Activated naive CD4-positive, alpha-beta T cell treated with anti-CD3 and anti-CD28 coated beads, Interleukin-2, amount 50 U/mL, for 24 hours (primary cell): Measurements from ENCODE around the gene ZNF837.
"Not testable (repeated sequence)": the region's sequence is repeated elsewhere in the genome, so short reads cannot be mapped to it uniquely, and the experiment has no call there.

Source experiments
- H3K27ac Mint-ChIP-seq: one replicate; pipeline ENCODE4 v1.8.0; 2021; ENCODE audit warnings: mild to moderate bottlenecking, mixed read lengths
- H3K27me3 Mint-ChIP-seq: one replicate; pipeline ENCODE4 v1.8.0; 2021; ENCODE audit warnings: mixed read lengths
- H3K36me3 Mint-ChIP-seq: one replicate; pipeline ENCODE4 v1.8.0; 2021; ENCODE audit warnings: mixed read lengths
- H3K4me1 Mint-ChIP-seq: one replicate; pipeline ENCODE4 v1.8.0; 2021; ENCODE audit warnings: mixed read lengths
- H3K4me3 Mint-ChIP-seq: one replicate; pipeline ENCODE4 v1.8.0; 2021; ENCODE audit warnings: mild to moderate bottlenecking, mixed read lengths
- H3K9me3 Mint-ChIP-seq: one replicate; pipeline ENCODE4 v1.8.0; 2021; ENCODE audit warnings: mixed read lengths

Gene ZNF837

GRCh38 chr19:58385891-58386575, 5.2 kb upstream of the ZNF837 start:
- Mint-ChIP-seq H3K36me3 (peaks cover 16% of the 10 kb centered on the region), H3K4me1 (peaks cover 38% of the 10 kb centered on the region), H3K27me3 (no peaks in the 10 kb centered on the region), H3K27ac (peak overlapping the region; percentile 99), H3K9me3 (no peaks in the 10 kb centered on the region), H3K4me3 (peak overlapping the region; percentile 96)

- Mint-ChIP-seq H3K9me3 (no peaks in the 10 kb centered on the region), H3K36me3 (peaks cover 13% of the 10 kb centered on the region), H3K4me3 (peak overlapping the region; percentile 96), H3K27ac (peak overlapping the region; percentile 99), H3K4me1 (peaks cover 33% of the 10 kb centered on the region), H3K27me3 (no peaks in the 10 kb centered on the region)
Observed at GRCh38 chr19:58385313-58385890, 4.6 kb upstream of the ZNF837 start.

- Mint-ChIP-seq H3K4me3 (peak overlapping the region; percentile 36), H3K36me3 (peaks cover 6% of the 10 kb centered on the region), H3K4me1 (peaks cover 31% of the 10 kb centered on the region), H3K9me3 (no peaks in the 10 kb centered on the region), H3K27ac (no peak overlapping the region), H3K27me3 (no peaks in the 10 kb centered on the region)
Observed at GRCh38 chr19:58382997-58383603, 2.3 kb upstream of the ZNF837 start.

- H3K9me3 Mint-ChIP-seq = no peaks in the 10 kb centered on the region
- H3K27ac Mint-ChIP-seq = peak overlapping the region; percentile 93
- no peaks in the 10 kb centered on the region for H3K27me3 Mint-ChIP-seq
- H3K4me1 Mint-ChIP-seq = peaks cover 27% of the 10 kb centered on the region
- no peaks in the 10 kb centered on the region for H3K36me3 Mint-ChIP-seq
- peak overlapping the region; percentile 95 for H3K4me3 Mint-ChIP-seq
Observed at GRCh38 chr19:58381460-58382212, 806 bp upstream of the ZNF837 start.

- H3K36me3 Mint-ChIP-seq = no peaks in the 10 kb centered on the region
- no peaks in the 10 kb centered on the region for H3K27me3 Mint-ChIP-seq
- peak overlapping the region; percentile 95 for H3K4me3 Mint-ChIP-seq
- no peaks in the 10 kb centered on the region for H3K9me3 Mint-ChIP-seq
- H3K4me1 Mint-ChIP-seq = peaks cover 20% of the 10 kb centered on the region
- H3K27ac Mint-ChIP-seq = peak overlapping the region; percentile 97
Observed at GRCh38 chr19:58380037-58380661, 681 bp downstream of the ZNF837 start.

GRCh38 chr19:58379246-58379645, 1.6 kb downstream of the ZNF837 start:
- H3K4me1 Mint-ChIP-seq = peaks cover 20% of the 10 kb centered on the region
- no peaks in the 10 kb centered on the region for H3K36me3 Mint-ChIP-seq
- no peaks in the 10 kb centered on the region for H3K9me3 Mint-ChIP-seq
- peak overlapping the region; percentile 23 for H3K27ac Mint-ChIP-seq
- H3K4me3 Mint-ChIP-seq = peak overlapping the region; percentile 95
- no peaks in the 10 kb centered on the region for H3K27me3 Mint-ChIP-seq

- H3K4me1 Mint-ChIP-seq = peaks cover 16% of the 10 kb centered on the region
Observed at GRCh38 chr19:58376724-58377123, 4.1 kb downstream of the ZNF837 start.

GRCh38 chr19:58374200-58374599, 6.6 kb downstream of the ZNF837 start:
- no peaks in the 10 kb centered on the region for H3K4me1 Mint-ChIP-seq
- H3K27ac Mint-ChIP-seq = no peak overlapping the region
- H3K36me3 Mint-ChIP-seq = no peaks in the 10 kb centered on the region
- H3K4me3 Mint-ChIP-seq = no peak overlapping the region
- H3K27me3 Mint-ChIP-seq = no peaks in the 10 kb centered on the region
- no peaks in the 10 kb centered on the region for H3K9me3 Mint-ChIP-seq

More at GRCh38 chr19:58376724-58377123, 4.1 kb downstream of the ZNF837 start:
- H3K27me3 Mint-ChIP-seq, H3K4me3 Mint-ChIP-seq, H3K9me3 Mint-ChIP-seq, H3K27ac Mint-ChIP-seq, H3K36me3 Mint-ChIP-seq: not testable (repeated sequence)

- Mint-ChIP-seq H3K36me3 (no peaks in the 10 kb centered on the region), H3K4me3 (no peak overlapping the region), H3K27ac (no peak overlapping the region), H3K9me3 (no peaks in the 10 kb centered on the region), H3K27me3 (no peaks in the 10 kb centered on the region), H3K4me1 (no peaks in the 10 kb centered on the region)
Observed at GRCh38 chr19:58372311-58373133, 8.3 kb downstream of the ZNF837 start.

- no peak overlapping the region for H3K27ac Mint-ChIP-seq
- no peaks in the 10 kb centered on the region for H3K27me3 Mint-ChIP-seq
- H3K36me3 Mint-ChIP-seq = no peaks in the 10 kb centered on the region
- no peaks in the 10 kb centered on the region for H3K9me3 Mint-ChIP-seq
- H3K4me1 Mint-ChIP-seq = no peaks in the 10 kb centered on the region
- no peak overlapping the region for H3K4me3 Mint-ChIP-seq
Observed at GRCh38 chr19:58368561-58369360, 12.1 kb downstream of the ZNF837 start.

GRCh38 chr19:58367698-58368454, 13.0 kb downstream of the ZNF837 start:
- H3K4me3 Mint-ChIP-seq = no peak overlapping the region
- H3K36me3 Mint-ChIP-seq = no peaks in the 10 kb centered on the region
- no peaks in the 10 kb centered on the region for H3K27me3 Mint-ChIP-seq
- H3K27ac Mint-ChIP-seq = no peak overlapping the region
- H3K9me3 Mint-ChIP-seq = no peaks in the 10 kb centered on the region
- peaks cover 1% of the 10 kb centered on the region for H3K4me1 Mint-ChIP-seq

- Mint-ChIP-seq H3K27me3 (no peaks in the 10 kb centered on the region), H3K27ac (no peak overlapping the region), H3K4me1 (peaks cover 8% of the 10 kb centered on the region), H3K36me3 (no peaks in the 10 kb centered on the region), H3K9me3 (no peaks in the 10 kb centered on the region), H3K4me3 (no peak overlapping the region)
Observed at GRCh38 chr19:58366585-58367430, 14.0 kb downstream of the ZNF837 start.

- no peak overlapping the region for H3K4me3 Mint-ChIP-seq
- no peaks in the 10 kb centered on the region for H3K36me3 Mint-ChIP-seq
- no peaks in the 10 kb centered on the region for H3K9me3 Mint-ChIP-seq
- H3K4me1 Mint-ChIP-seq = peaks cover 10% of the 10 kb centered on the region
- no peak overlapping the region for H3K27ac Mint-ChIP-seq
- no peaks in the 10 kb centered on the region for H3K27me3 Mint-ChIP-seq
Observed at GRCh38 chr19:58364146-58364545, 16.7 kb downstream of the ZNF837 start.
